GM12875 (cell line): ENCODE results near the gene MICAL3.
A peak's percentile ranks its signal among the peaks of the same experiment; 100 is the strongest.
"Not testable (repeated sequence)": the region's sequence is repeated elsewhere in the genome, so short reads cannot be mapped to it uniquely, and the experiment has no call there.

ENCODE experiments used
- H3K4me3 ChIP-seq: one replicate; pipeline ENCODE4 v1.5.1; 2011; ENCODE audit warnings: low read depth, low read length, control low read depth
- CTCF ChIP-seq: IDR thresholded peaks from 2 replicates; pipeline ENCODE4 v1.5.1; 2011; ENCODE audit warnings: low read depth, mild to moderate bottlenecking, control low read depth, inconsistent platforms, low read length, moderate library complexity, borderline replicate concordance; ENCODE audit not compliant: insufficient read depth

The MICAL3 gene, protein sequence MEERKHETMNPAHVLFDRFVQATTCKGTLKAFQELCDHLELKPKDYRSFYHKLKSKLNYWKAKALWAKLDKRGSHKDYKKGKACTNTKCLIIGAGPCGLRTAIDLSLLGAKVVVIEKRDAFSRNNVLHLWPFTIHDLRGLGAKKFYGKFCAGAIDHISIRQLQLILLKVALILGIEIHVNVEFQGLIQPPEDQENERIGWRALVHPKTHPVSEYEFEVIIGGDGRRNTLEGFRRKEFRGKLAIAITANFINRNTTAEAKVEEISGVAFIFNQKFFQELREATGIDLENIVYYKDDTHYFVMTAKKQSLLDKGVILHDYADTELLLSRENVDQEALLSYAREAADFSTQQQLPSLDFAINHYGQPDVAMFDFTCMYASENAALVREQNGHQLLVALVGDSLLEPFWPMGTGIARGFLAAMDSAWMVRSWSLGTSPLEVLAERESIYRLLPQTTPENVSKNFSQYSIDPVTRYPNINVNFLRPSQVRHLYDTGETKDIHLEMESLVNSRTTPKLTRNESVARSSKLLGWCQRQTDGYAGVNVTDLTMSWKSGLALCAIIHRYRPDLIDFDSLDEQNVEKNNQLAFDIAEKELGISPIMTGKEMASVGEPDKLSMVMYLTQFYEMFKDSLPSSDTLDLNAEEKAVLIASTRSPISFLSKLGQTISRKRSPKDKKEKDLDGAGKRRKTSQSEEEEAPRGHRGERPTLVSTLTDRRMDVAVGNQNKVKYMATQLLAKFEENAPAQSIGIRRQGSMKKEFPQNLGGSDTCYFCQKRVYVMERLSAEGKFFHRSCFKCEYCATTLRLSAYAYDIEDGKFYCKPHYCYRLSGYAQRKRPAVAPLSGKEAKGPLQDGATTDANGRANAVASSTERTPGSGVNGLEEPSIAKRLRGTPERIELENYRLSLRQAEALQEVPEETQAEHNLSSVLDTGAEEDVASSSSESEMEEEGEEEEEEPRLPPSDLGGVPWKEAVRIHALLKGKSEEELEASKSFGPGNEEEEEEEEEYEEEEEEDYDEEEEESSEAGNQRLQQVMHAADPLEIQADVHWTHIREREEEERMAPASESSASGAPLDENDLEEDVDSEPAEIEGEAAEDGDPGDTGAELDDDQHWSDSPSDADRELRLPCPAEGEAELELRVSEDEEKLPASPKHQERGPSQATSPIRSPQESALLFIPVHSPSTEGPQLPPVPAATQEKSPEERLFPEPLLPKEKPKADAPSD (N-terminal part only)

DNA sequence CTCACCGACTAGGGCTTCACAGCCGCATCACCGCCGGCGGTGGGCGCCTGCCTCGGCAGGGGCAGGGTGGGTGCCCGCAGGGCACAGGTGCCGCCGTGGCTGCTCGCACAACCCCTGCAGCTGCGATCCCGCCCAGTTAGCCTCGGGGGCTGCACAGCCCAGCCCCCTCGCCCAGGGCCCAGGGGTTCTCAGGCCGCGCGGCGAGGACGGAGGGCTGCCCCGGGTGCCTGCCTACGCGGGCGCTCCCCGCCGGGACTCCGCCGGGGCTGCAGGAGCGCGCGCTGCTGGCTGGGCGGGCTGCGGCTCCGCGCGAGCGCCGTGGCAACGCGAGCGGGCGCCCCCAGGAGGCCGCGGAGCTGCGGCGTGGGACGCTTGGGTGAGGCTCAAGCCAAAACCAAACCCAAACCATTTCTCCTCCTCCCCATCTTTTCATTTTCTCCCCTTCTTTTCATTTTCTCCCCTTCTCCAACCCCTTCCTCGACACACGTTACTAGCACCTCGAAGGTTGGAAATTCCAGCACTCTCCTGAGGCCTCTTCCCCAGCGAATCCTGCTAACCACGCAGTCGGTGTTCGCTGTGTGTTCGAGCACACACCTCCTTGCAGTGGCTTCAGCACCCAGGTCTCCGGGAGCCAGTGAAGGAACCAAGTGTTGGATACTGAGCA, at the start of gene MICAL3:
MICAL3 (minus strand) TSS at position 286 of the 664 bp plus-strand sequence. CDS start 117,749 bp downstream, outside the sequence.
- TF ChIP-seq CTCF, result peak; percentile 88
- H3K4me3 ChIP-seq, result peak within 1 kb of the TSS; percentile 43

GRCh38 chr22:18073927-18074326, 49.6 kb upstream of the MICAL3 start:
- not testable (repeated sequence) for H3K4me3 ChIP-seq

DNA sequence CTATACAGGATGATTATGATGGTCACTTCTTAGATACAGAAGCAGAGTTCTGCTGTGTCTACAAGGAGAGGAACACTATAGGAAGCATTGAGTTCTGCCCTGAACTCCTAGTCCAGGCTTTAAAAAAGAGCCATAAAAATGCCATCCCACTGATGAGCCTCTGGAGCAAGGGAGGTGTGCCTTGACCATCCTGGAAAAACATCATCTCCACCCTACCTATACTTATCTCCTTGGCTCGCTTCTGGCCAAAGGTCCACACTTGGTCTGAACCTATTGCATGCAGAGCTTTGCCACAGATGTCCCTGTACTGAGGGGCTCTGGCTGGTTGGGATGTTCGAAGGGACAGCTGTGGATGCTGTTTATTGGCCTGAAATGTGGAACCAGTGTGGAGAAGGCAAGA, 49.1 kb upstream of the MICAL3 start:
- no peak overlapping the region for H3K4me3 ChIP-seq
- no peak for TF ChIP-seq CTCF

DNA sequence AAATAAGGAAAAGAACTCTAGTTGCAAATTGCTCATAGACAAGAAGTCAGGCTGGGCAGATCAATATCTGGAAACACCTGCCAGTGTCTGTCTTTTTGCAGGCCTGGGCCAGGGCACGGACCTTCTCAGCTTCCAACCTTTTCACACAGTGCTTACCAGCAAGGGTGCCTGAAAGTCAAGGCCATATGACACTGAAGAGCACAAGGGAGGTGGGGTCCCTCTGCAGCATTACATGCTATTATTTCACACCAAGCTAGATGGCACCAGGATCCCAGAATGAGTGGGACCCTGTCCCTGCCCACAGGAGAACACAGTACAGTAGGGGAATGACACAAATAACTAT, 47.6 kb upstream of the MICAL3 start:
- H3K4me3 ChIP-seq, result no peak overlapping the region
- TF ChIP-seq CTCF, result no peak

DNA sequence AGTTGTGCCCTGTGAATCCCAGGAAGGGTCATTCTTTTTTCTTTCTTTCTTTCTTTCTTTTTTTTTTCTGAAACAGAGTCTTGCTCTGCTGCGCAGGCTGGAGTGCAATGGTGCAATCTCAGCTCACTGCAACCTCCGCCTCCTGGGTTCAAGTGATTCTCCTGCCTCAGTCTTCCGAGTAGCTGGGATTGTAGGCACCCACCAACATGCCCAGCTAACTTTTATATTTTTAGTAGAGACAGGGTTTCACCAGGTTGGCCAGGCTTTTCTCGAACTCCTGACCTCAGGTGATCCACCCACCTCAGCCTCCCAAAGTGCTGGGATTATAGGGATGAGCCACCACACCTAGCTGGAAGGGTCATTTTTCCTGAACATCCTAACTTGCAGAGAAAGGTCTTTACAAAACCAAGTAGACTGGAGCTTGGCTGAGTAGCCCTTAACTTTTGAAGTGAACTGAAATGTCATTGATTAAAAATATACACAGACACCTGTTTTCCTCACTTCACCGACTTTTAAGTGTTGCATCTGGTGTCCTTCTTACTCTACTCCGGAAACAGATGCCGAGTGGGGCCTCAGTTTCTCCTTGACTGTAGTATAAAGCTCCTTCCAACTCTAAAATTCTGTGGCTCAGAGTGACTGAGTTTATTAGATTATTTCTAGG, 47.1 kb upstream of the MICAL3 start:
- H3K4me3 ChIP-seq, result not testable (repeated sequence)

DNA sequence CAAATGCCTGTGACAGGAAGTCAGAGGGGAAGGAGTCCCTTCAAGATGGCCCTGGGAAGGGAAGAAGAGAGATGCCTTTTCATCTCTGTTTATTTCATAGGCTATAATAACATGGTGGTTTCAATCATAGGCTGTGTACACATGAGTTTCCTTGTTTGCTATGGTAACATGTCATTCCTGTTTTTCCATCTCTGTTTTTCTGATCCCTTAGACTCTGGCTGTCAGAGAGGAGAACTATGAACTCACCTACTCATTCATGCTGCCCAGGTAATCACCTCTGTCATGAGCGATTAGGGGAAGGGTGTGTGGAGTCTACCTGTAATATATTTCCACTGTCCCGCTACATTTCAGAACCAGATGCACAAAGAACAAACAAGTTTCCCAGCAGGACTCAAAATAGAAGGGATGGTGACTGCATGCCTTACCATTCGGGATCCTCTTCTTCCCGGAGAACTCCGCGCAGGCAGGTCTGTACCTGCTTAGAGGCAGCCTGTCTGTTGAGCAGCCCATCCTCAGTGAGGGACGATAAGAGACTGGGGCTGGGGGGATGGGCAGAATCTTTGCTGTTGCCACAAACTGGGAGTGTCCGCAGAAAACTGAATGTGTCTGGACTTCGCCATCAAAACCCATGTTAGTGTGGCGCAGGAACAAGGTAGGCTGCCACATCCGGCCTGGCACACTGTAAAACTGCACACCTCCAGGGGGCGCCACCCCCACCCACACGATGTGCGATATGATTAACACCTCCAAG, 46.4 kb upstream of the MICAL3 start:
- TF ChIP-seq CTCF, result peak; percentile 55
- no peak overlapping the region for H3K4me3 ChIP-seq

GRCh38 chr22:18070041-18070440, 45.7 kb upstream of the MICAL3 start:
- H3K4me3 ChIP-seq, result no peak overlapping the region
- TF ChIP-seq CTCF, result no peak
